ENCODE measurements around the gene MANBA.
"Not testable (repeated sequence)": the region's sequence is repeated elsewhere in the genome, so short reads cannot be mapped to it uniquely, and the experiment has no call there.

MANBA gene

GRCh38 chr4:102623622-102624021 is 137.1 kb downstream of the MANBA start:
- Mint-ChIP-seq H3K36me3 (peaks cover 10 to 12% of the 10 kb centered on the region in 2 donors), H3K27ac (peak overlapping the region; percentile 78), H3K9me3 (peaks cover 7 to 12% of the 10 kb centered on the region in 2 donors), H3K4me1 (peaks cover 48 to 82% of the 10 kb centered on the region in 2 donors), H3K4me3 (no peak overlapping the region), H3K27me3 (no peaks in the 10 kb centered on the region)
- DNase-seq (no peak), ATAC-seq (replicated peaks) (no peak)

GRCh38 chr4:102620697-102621497 is 139.9 kb downstream of the MANBA start:
- Mint-ChIP-seq H3K4me3 (peak overlapping the region; percentile 14 to 32), H3K9me3 (peaks cover 9 to 14% of the 10 kb centered on the region in 2 donors), H3K36me3 (peaks cover 28 to 31% of the 10 kb centered on the region in 2 donors), H3K4me1 (peaks cover 41 to 66% of the 10 kb centered on the region in 2 donors), H3K27ac (peak overlapping the region; percentile 88), H3K27me3 (no peaks in the 10 kb centered on the region)
- DNase-seq: no peak
- ATAC-seq (replicated peaks): peak; percentile 49 to 55

- Mint-ChIP-seq H3K4me3 (peak overlapping the region; percentile 25 to 32), H3K4me1 (peaks cover 39 to 63% of the 10 kb centered on the region in 2 donors), H3K27ac (peak overlapping the region; percentile 93), H3K36me3 (peaks cover 33 to 39% of the 10 kb centered on the region in 2 donors), H3K9me3 (peaks cover 12 to 18% of the 10 kb centered on the region in 2 donors)
- DNase-seq, H3K27me3 Mint-ChIP-seq: not testable (repeated sequence)
- peak; percentile 41 to 42 for ATAC-seq (replicated peaks)
These were observed 140.8 kb downstream of the MANBA start for GRCh38 chr4:102619776-102620631.

GRCh38 chr4:102619021-102619420 is 141.7 kb downstream of the MANBA start:
- DNase-seq, H3K27me3 Mint-ChIP-seq: not testable (repeated sequence)
- H3K4me3 Mint-ChIP-seq: peak overlapping the region; percentile 29 to 44
- H3K27ac Mint-ChIP-seq: peak overlapping the region; percentile 87
- peak; percentile 41 to 43 for ATAC-seq (replicated peaks)
- peaks cover 12 to 18% of the 10 kb centered on the region in 2 donors for H3K9me3 Mint-ChIP-seq
- H3K36me3 Mint-ChIP-seq: peaks cover 43 to 49% of the 10 kb centered on the region in 2 donors
- H3K4me1 Mint-ChIP-seq: peaks cover 39 to 63% of the 10 kb centered on the region in 2 donors

GRCh38 chr4:102616636-102617035 is 144.1 kb downstream of the MANBA start:
- Mint-ChIP-seq H3K4me3 (no peak overlapping the region), H3K9me3 (peaks cover 12 to 18% of the 10 kb centered on the region in 2 donors), H3K4me1 (peaks cover 42 to 68% of the 10 kb centered on the region in 2 donors), H3K27me3 (no peaks in the 10 kb centered on the region), H3K27ac (peak overlapping the region; percentile 62), H3K36me3 (peaks cover 64 to 73% of the 10 kb centered on the region in 2 donors)
- ATAC-seq (replicated peaks): no peak
- no peak for DNase-seq

GRCh38 chr4:102614801-102615200 is 146.0 kb downstream of the MANBA start:
- ATAC-seq (replicated peaks): no peak
- H3K27me3 Mint-ChIP-seq: no peaks in the 10 kb centered on the region
- H3K36me3 Mint-ChIP-seq: peaks cover 78 to 88% of the 10 kb centered on the region in 2 donors
- H3K4me1 Mint-ChIP-seq: peaks cover 40 to 66% of the 10 kb centered on the region in 2 donors
- H3K4me3 Mint-ChIP-seq: peak overlapping the region in 1 of 2 donors; percentile 2
- H3K27ac Mint-ChIP-seq: peak overlapping the region; percentile 82
- no peak for DNase-seq
- peaks cover 12 to 18% of the 10 kb centered on the region in 2 donors for H3K9me3 Mint-ChIP-seq

GRCh38 chr4:102612824-102613366 is 147.9 kb downstream of the MANBA start:
- ATAC-seq (replicated peaks) (peak; percentile 78 to 83), DNase-seq (no peak)
- no peaks in the 10 kb centered on the region for H3K27me3 Mint-ChIP-seq
- peaks cover 36 to 59% of the 10 kb centered on the region in 2 donors for H3K4me1 Mint-ChIP-seq
- H3K27ac Mint-ChIP-seq: peak overlapping the region; percentile 96
- H3K4me3 Mint-ChIP-seq: peak overlapping the region; percentile 25 to 50
- H3K36me3 Mint-ChIP-seq: peaks cover 78 to 84% of the 10 kb centered on the region in 2 donors
- H3K9me3 Mint-ChIP-seq: peaks cover 3 to 4% of the 10 kb centered on the region in 2 donors

- no peak for ATAC-seq (replicated peaks)
- Mint-ChIP-seq H3K4me1 (peaks cover 36 to 59% of the 10 kb centered on the region in 2 donors), H3K9me3 (peaks cover 3 to 4% of the 10 kb centered on the region in 2 donors), H3K27me3 (no peaks in the 10 kb centered on the region), H3K27ac (peak overlapping the region; percentile 96), H3K4me3 (peak overlapping the region in 1 of 2 donors; percentile 25), H3K36me3 (peaks cover 73 to 85% of the 10 kb centered on the region in 2 donors)
- no peak for DNase-seq
These were observed 148.6 kb downstream of the MANBA start for GRCh38 chr4:102612210-102612609.

GRCh38 chr4:102610476-102610875 is 150.3 kb downstream of the MANBA start:
- peaks cover 32 to 59% of the 10 kb centered on the region in 2 donors for H3K4me1 Mint-ChIP-seq
- DNase-seq (no peak), ATAC-seq (replicated peaks) (no peak)
- H3K27ac Mint-ChIP-seq: peak overlapping the region; percentile 56
- no peak overlapping the region for H3K4me3 Mint-ChIP-seq
- no peaks in the 10 kb centered on the region for H3K27me3 Mint-ChIP-seq
- H3K36me3 Mint-ChIP-seq: peaks cover 66 to 82% of the 10 kb centered on the region in 2 donors
- H3K9me3 Mint-ChIP-seq: peaks cover 3 to 4% of the 10 kb centered on the region in 2 donors

- Mint-ChIP-seq H3K36me3 (peaks cover 67 to 82% of the 10 kb centered on the region in 2 donors), H3K9me3 (peaks cover 0 to under 1% of the 10 kb centered on the region in 2 donors), H3K27me3 (no peaks in the 10 kb centered on the region), H3K4me3 (no peak overlapping the region), H3K4me1 (peaks cover 29 to 55% of the 10 kb centered on the region in 2 donors), H3K27ac (peak overlapping the region; percentile 48)
- DNase-seq: no peak
- ATAC-seq (replicated peaks): no peak
These were observed 150.8 kb downstream of the MANBA start for GRCh38 chr4:102610007-102610406.

- no peak for ATAC-seq (replicated peaks)
- peaks cover 20 to 37% of the 10 kb centered on the region in 2 donors for H3K4me1 Mint-ChIP-seq
- no peak overlapping the region for H3K27ac Mint-ChIP-seq
These were observed 152.6 kb downstream of the MANBA start for GRCh38 chr4:102608190-102608589.

GRCh38 chr4:102606846-102607450 is 153.8 kb downstream of the MANBA start:
- H3K4me1 Mint-ChIP-seq: peaks cover 13 to 25% of the 10 kb centered on the region in 2 donors
- H3K27me3 Mint-ChIP-seq: no peaks in the 10 kb centered on the region
- peak overlapping the region; percentile 69 for H3K27ac Mint-ChIP-seq
- H3K9me3 Mint-ChIP-seq: no peaks in the 10 kb centered on the region
- H3K36me3 Mint-ChIP-seq: peaks cover 48 to 68% of the 10 kb centered on the region in 2 donors
- no peak overlapping the region for H3K4me3 Mint-ChIP-seq
- DNase-seq: no peak
- ATAC-seq (replicated peaks): no peak

More at GRCh38 chr4:102608190-102608589, 152.6 kb downstream of the MANBA start:
- Mint-ChIP-seq H3K36me3 (peaks cover 54 to 78% of the 10 kb centered on the region in 2 donors), H3K27me3 (no peaks in the 10 kb centered on the region), H3K9me3 (no peaks in the 10 kb centered on the region), H3K4me3 (no peak overlapping the region)
- DNase-seq: no peak

- ATAC-seq (replicated peaks) (no peak), DNase-seq (no peak)
- Mint-ChIP-seq H3K36me3 (peaks cover 48 to 68% of the 10 kb centered on the region in 2 donors), H3K4me1 (peaks cover 7 to 22% of the 10 kb centered on the region in 2 donors), H3K4me3 (no peak overlapping the region), H3K27ac (peak overlapping the region; percentile 69), H3K9me3 (no peaks in the 10 kb centered on the region), H3K27me3 (no peaks in the 10 kb centered on the region)
These were observed 154.5 kb downstream of the MANBA start for GRCh38 chr4:102606261-102606660.

Measured in stimulated activated naive B cell treated with anti-CD40 and anti-IgM and Interleukin-4, amounts not matched to agents 10 μg/mL and 1 μg/mL and 100 μg/mL, for 72 hours (primary cell).